Uterus (tissue), 4 donors: ENCODE data around the gene WFDC2. TPM values are rescaled to one million over a fixed set of nuclear protein-coding genes. Genes with fewer than 3 reads are reported as not detected.

Experiments
- DNase-seq, 2 donors: peaks; one replicate each; pipeline ENCODE4 v3.0.0-alpha.2; 2019 to 2020
- H3K27ac ChIP-seq, 2 donors: fragments of 200-600 bp; sonication (generic); 1 replicate in 1 of 2; 2 replicates in 1 of 2; pipeline ENCODE4 v1.5.1; 2016 to 2018
- H3K27me3 ChIP-seq, 2 donors: fragments of 200-600 bp; sonication (generic); one replicate each; pipeline ENCODE4 v1.5.1; 2018 to 2019; ENCODE audit warnings: control low read depth in 1 of 2
- H3K36me3 ChIP-seq, 2 donors: fragments of 200-600 bp; sonication (generic); one replicate each; pipeline ENCODE4 v1.5.1; 2019; ENCODE audit warnings: control low read depth in 1 of 2
- H3K4me1 ChIP-seq, 2 donors: fragments of 200-600 bp; sonication (generic); one replicate each; pipeline ENCODE4 v1.5.1; 2018 to 2019; ENCODE audit warnings: control low read depth in 1 of 2
- H3K4me3 ChIP-seq, 2 donors: fragments of 200-600 bp; sonication (generic); 1 replicate in 1 of 2; 2 replicates in 1 of 2; pipeline ENCODE4 v1.5.1; 2018 to 2019; ENCODE audit warnings: mild to moderate bottlenecking in 1 of 2
- H3K9me3 ChIP-seq, 2 donors: fragments of 200-600 bp; sonication (generic); one replicate each; pipeline ENCODE4 v1.5.1; 2019; ENCODE audit warnings: control low read depth in 1 of 2
- CTCF ChIP-seq, 4 experiments: fragments of 200-600 bp in 2 of 4; fragments of 450-650 bp in 2 of 4; sonication (generic) in 2 of 4; IDR thresholded peaks; one replicate each; pipeline ENCODE4 v1.5.1; 2016 to 2019; ENCODE audit warnings: antibody characterized with exemption in 4 of 4, mild to moderate bottlenecking in 2 of 4, moderate library complexity in 1 of 4
- POLR2A ChIP-seq, 2 donors: fragments of 450-650 bp; IDR thresholded peaks; one replicate each; pipeline ENCODE4 v1.6.1; 2016; ENCODE audit warnings: antibody characterized with exemption in 2 of 2, mild to moderate bottlenecking in 1 of 2, moderate library complexity in 1 of 2
- intact Hi-C: fragments of 100-400 bp; cut with DNase I; formaldehyde crosslinking; loops from one replicate; pipeline ENCODE4 v1.15.1; 2023; ENCODE audit warnings: low total_unique reads
- total RNA-seq, 4 donors: library from RNA; depleted of rRNA in 3 of 4; stranded (reverse); fragments of >200 nt in 3 of 4; gene quantifications; one replicate each; pipeline versions ENCODE4 v1.1.0 to v1.2.4, GENCODE V29; 2014 to 2023
- donor health status: DM: yes; HTN: yes; CAD: no.

WFDC2 gene
- total RNA-seq, 4 donors from 2014 or later: 7.9 to 18.3 (median 15.5) TPM; not detected in 1

DNA sequence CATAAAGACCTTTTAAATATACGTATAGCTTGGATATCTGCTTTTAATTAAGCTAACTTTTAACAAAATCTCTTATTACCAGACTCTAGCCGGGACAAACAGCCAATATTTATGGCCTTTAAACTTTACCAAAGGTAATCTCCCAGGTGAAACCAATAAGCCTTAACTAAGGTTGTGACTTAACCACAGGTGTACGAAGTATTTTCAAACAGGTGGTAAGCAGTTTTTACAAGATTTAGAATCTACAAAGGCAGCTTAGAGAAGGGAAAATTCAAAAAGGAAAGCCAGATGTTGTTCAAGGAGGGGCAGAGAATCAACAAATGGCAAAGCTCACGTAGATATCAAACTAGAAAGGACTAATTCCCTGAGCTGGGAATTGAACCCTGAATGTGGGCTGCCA, 15.8 kb downstream of the WFDC2 start:
- Histone ChIP-seq H3K9me3 (no peaks in the 10 kb centered on the region), H3K27ac (no peak overlapping the region), H3K36me3 (no peaks in the 10 kb centered on the region), H3K4me1 (no peaks in the 10 kb centered on the region), H3K4me3 (no peak overlapping the region), H3K27me3 (no peaks in the 10 kb centered on the region)
- no peak for DNase-seq
- no peak for TF ChIP-seq POLR2A (IDR thresholded peaks at IDR 0.05)
- TF ChIP-seq CTCF (IDR thresholded peaks at IDR 0.05): no peak
- intact Hi-C loops: no loop called here

- intact Hi-C loops: no loop called here
- no peak overlapping the region for H3K27ac ChIP-seq
- no peaks in the 10 kb centered on the region for H3K4me1 ChIP-seq
- H3K4me3 ChIP-seq: no peak overlapping the region
- H3K27me3 ChIP-seq: no peaks in the 10 kb centered on the region
- no peak for DNase-seq
- no peaks in the 10 kb centered on the region for H3K9me3 ChIP-seq
- H3K36me3 ChIP-seq: no peaks in the 10 kb centered on the region
- no peak for TF ChIP-seq POLR2A (IDR thresholded peaks at IDR 0.05)
- TF ChIP-seq CTCF (IDR thresholded peaks at IDR 0.05): no peak
These were observed 17.7 kb downstream of the WFDC2 start for GRCh38 chr20:45487231-45487635.

DNA sequence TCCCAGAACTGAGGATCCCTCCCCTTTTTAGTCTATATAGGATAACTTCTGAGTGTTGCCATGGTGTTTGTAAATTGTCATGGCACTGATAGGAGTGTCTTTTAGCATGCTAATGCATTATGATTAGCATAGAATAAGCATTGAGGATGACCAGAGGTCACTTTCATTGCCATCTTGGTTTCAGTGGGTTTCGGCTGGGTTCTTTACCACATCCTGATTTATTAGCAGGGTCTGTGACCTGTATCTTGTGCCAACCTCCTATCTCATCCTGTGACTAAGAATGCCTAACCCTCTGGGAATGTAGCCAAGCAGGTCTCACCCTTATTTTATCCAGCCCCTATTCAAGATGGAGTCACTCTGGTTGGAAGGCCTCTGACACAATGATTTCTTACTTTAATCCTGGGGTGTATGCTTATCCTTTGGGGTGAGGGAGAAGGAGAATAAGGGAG, 19.6 kb downstream of the WFDC2 start:
- no peak for TF ChIP-seq CTCF (IDR thresholded peaks at IDR 0.05)
- no peak for TF ChIP-seq POLR2A (IDR thresholded peaks at IDR 0.05)
- H3K4me3 ChIP-seq: no peak overlapping the region
- H3K27ac ChIP-seq: no peak overlapping the region
- DNase-seq: no peak
- no peaks in the 10 kb centered on the region for H3K36me3 ChIP-seq
- no peaks in the 10 kb centered on the region for H3K9me3 ChIP-seq
- H3K4me1 ChIP-seq: no peaks in the 10 kb centered on the region
- intact Hi-C loops: no loop called here
- H3K27me3 ChIP-seq: no peaks in the 10 kb centered on the region

DNA sequence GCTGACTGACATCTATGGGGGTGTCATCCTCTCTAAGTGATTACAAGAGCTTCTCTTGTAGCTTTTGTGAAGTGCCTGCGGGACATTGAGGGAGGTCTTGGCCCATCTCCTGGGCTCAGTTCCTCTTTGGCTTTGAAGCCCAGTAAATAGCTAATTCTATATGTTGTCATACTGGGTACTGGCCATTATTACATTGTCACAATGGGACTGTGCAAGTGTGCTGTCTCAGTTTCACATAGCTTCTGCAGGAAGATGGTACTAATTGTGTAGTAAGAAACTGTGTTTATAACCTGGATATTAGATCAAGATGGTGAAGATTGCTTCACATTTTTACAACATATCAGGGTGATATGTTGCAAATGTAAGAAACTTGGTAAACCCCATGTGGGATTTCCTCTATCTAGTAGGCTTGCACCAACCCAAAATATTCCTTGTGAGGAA, 26.0 kb downstream of the WFDC2 start:
- Histone ChIP-seq H3K36me3 (no peaks in the 10 kb centered on the region), H3K9me3 (no peaks in the 10 kb centered on the region), H3K4me3 (no peak overlapping the region), H3K27ac (no peak overlapping the region), H3K4me1 (no peaks in the 10 kb centered on the region), H3K27me3 (no peaks in the 10 kb centered on the region)
- no peak for TF ChIP-seq POLR2A (IDR thresholded peaks at IDR 0.05)
- no peak for TF ChIP-seq CTCF (IDR thresholded peaks at IDR 0.05)
- no peak for DNase-seq
- intact Hi-C loops: no loop called here

- Histone ChIP-seq H3K36me3 (no peaks in the 10 kb centered on the region), H3K27me3 (no peaks in the 10 kb centered on the region), H3K9me3 (no peaks in the 10 kb centered on the region), H3K27ac (no peak overlapping the region), H3K4me3 (no peak overlapping the region), H3K4me1 (no peaks in the 10 kb centered on the region)
- no peak for DNase-seq
- intact Hi-C loops: no loop called here
- TF ChIP-seq CTCF (IDR thresholded peaks at IDR 0.05) (no peak), POLR2A (IDR thresholded peaks at IDR 0.05) (no peak)
These were observed 26.6 kb downstream of the WFDC2 start for GRCh38 chr20:45496166-45496565.
